ENCODE data around the gene CA10. TPM values are rescaled to one million over a fixed set of nuclear protein-coding genes. Genes with fewer than 3 reads are reported as not detected.
A peak's percentile ranks its signal among the peaks of the same experiment; 100 is the strongest.

The CA10 gene
- total RNA-seq, 1 donor from 2014 or later: not detected

- no peak overlapping the region for H3K27ac Mint-ChIP-seq (ENCODE audit: unreplicated experiment)
- DNase-seq (ENCODE audit: extremely low spot score, unreplicated experiment): no peak
- H3K9me3 Mint-ChIP-seq (ENCODE audit: unreplicated experiment): no peaks in the 10 kb centered on the region
- no peaks in the 10 kb centered on the region for H3K36me3 Mint-ChIP-seq (ENCODE audit: unreplicated experiment)
- no peak overlapping the region for H3K4me3 Mint-ChIP-seq (ENCODE audit: unreplicated experiment)
- H3K4me1 Mint-ChIP-seq (ENCODE audit: unreplicated experiment): no peaks in the 10 kb centered on the region
- TF ChIP-seq CTCF (IDR thresholded peaks at IDR 0.05): no peak
- H3K27me3 Mint-ChIP-seq (ENCODE audit: unreplicated experiment): peaks cover 2% of the 10 kb centered on the region
Measured at GRCh38 chr17:51869387-51869786, 289.1 kb downstream of the CA10 start.

GRCh38 chr17:51860954-51861561 is 297.5 kb downstream of the CA10 start:
- no peaks in the 10 kb centered on the region for H3K9me3 Mint-ChIP-seq (ENCODE audit: unreplicated experiment)
- no peak for DNase-seq (ENCODE audit: extremely low spot score, unreplicated experiment)
- peaks cover 23% of the 10 kb centered on the region for H3K27me3 Mint-ChIP-seq (ENCODE audit: unreplicated experiment)
- H3K27ac Mint-ChIP-seq (ENCODE audit: unreplicated experiment): no peak overlapping the region
- TF ChIP-seq CTCF (IDR thresholded peaks at IDR 0.05): peak; percentile 57
- no peak overlapping the region for H3K4me3 Mint-ChIP-seq (ENCODE audit: unreplicated experiment)
- no peaks in the 10 kb centered on the region for H3K36me3 Mint-ChIP-seq (ENCODE audit: unreplicated experiment)
- no peaks in the 10 kb centered on the region for H3K4me1 Mint-ChIP-seq (ENCODE audit: unreplicated experiment)

GRCh38 chr17:51857052-51857597 is 301.4 kb downstream of the CA10 start:
- Mint-ChIP-seq H3K9me3 (ENCODE audit: unreplicated experiment) (no peaks in the 10 kb centered on the region), H3K27ac (ENCODE audit: unreplicated experiment) (no peak overlapping the region), H3K4me1 (ENCODE audit: unreplicated experiment) (no peaks in the 10 kb centered on the region), H3K36me3 (ENCODE audit: unreplicated experiment) (no peaks in the 10 kb centered on the region), H3K27me3 (ENCODE audit: unreplicated experiment) (peaks cover 16% of the 10 kb centered on the region), H3K4me3 (ENCODE audit: unreplicated experiment) (no peak overlapping the region)
- DNase-seq (ENCODE audit: extremely low spot score, unreplicated experiment): no peak
- TF ChIP-seq CTCF (IDR thresholded peaks at IDR 0.05): no peak

- no peak overlapping the region for H3K4me3 Mint-ChIP-seq (ENCODE audit: unreplicated experiment)
- no peak for TF ChIP-seq CTCF (IDR thresholded peaks at IDR 0.05)
- H3K4me1 Mint-ChIP-seq (ENCODE audit: unreplicated experiment): peaks cover 5% of the 10 kb centered on the region
- no peak for DNase-seq (ENCODE audit: extremely low spot score, unreplicated experiment)
- no peak overlapping the region for H3K27ac Mint-ChIP-seq (ENCODE audit: unreplicated experiment)
- no peaks in the 10 kb centered on the region for H3K9me3 Mint-ChIP-seq (ENCODE audit: unreplicated experiment)
- H3K27me3 Mint-ChIP-seq (ENCODE audit: unreplicated experiment): peaks cover 12% of the 10 kb centered on the region
- H3K36me3 Mint-ChIP-seq (ENCODE audit: unreplicated experiment): no peaks in the 10 kb centered on the region
Measured at GRCh38 chr17:51855806-51856205, 302.7 kb downstream of the CA10 start.

GRCh38 chr17:51853857-51854256 is 304.7 kb downstream of the CA10 start:
- H3K9me3 Mint-ChIP-seq (ENCODE audit: unreplicated experiment): no peaks in the 10 kb centered on the region
- peaks cover 5% of the 10 kb centered on the region for H3K4me1 Mint-ChIP-seq (ENCODE audit: unreplicated experiment)
- H3K4me3 Mint-ChIP-seq (ENCODE audit: unreplicated experiment): no peak overlapping the region
- DNase-seq (ENCODE audit: extremely low spot score, unreplicated experiment): no peak
- peaks cover 8% of the 10 kb centered on the region for H3K27me3 Mint-ChIP-seq (ENCODE audit: unreplicated experiment)
- H3K27ac Mint-ChIP-seq (ENCODE audit: unreplicated experiment): no peak overlapping the region
- H3K36me3 Mint-ChIP-seq (ENCODE audit: unreplicated experiment): no peaks in the 10 kb centered on the region
- no peak for TF ChIP-seq CTCF (IDR thresholded peaks at IDR 0.05)

Data from osteocyte (in vitro differentiated cells).